Endothelial cell of umbilical vein (primary cell): ENCODE results near the gene RNF213. TPM values are rescaled to one million over a fixed set of nuclear protein-coding genes. Genes with fewer than 3 reads are reported as not detected.

Experiments used
- BruUV-seq: library from RNA; stranded (reverse); fragments of 400-500 nt; replicated peaks from 2 replicates; lab custom pipeline; 2021; lab: Mats Ljungman, UMichigan
- CTCF ChIA-PET: fragments of 300-600, 350-600 bp; sonication (Branson Sonifier 250); formaldehyde crosslinking; loops from one replicate; lab custom pipeline; 2021; ENCODE audit warnings: antibody characterized with exemption, inconsistent platforms; lab: Charles Lee
- POLR2A ChIA-PET: fragments of 300-600, 350-600 bp; sonication (Branson Sonifier 250); formaldehyde crosslinking; loops from one replicate; lab custom pipeline; 2021; ENCODE audit warnings: antibody characterized with exemption, inconsistent platforms; lab: Charles Lee
- DNase-seq: peaks from one replicate; pipeline ENCODE4 v3.0.0-alpha.2; 2011; ENCODE audit warnings: low read depth, low spot score
- FAIRE-seq: peaks from 2 replicates; lab custom pipeline; 2011; peaks lifted over from hg19 to GRCh38; lab: Jason Lieb, UNC
- H2AFZ ChIP-seq: 2 replicates; pipeline ENCODE4 v1.6.0; 2012; ENCODE audit warnings: low read depth, low read length, control low read depth, inconsistent platforms
- H3K27ac ChIP-seq: 2 replicates; pipeline ENCODE4 v1.5.1; 2011; ENCODE audit warnings: low read depth, mild to moderate bottlenecking, control low read depth, low read length, moderate library complexity; ENCODE audit not compliant: insufficient read depth
- H3K27me3 ChIP-seq, 2 experiments: 2 replicates each; pipeline versions ENCODE4 v1.6.0 to v1.6.1; 2011; ENCODE audit warnings: low read length in 2 of 2, mixed read lengths in 1 of 2; ENCODE audit not compliant: control insufficient read depth in 2 of 2, insufficient read depth in 2 of 2
- H3K36me3 ChIP-seq, 2 experiments: 2 replicates in 1 of 2; 3 replicates in 1 of 2; pipeline ENCODE4 v1.5.1; 2011; ENCODE audit warnings: low read length in 2 of 2, mild to moderate bottlenecking in 1 of 2, moderate library complexity in 1 of 2; ENCODE audit not compliant: control insufficient read depth in 2 of 2, insufficient read depth in 2 of 2; ENCODE audit errors: extremely low read depth in 1 of 2
- H3K4me1 ChIP-seq: 3 replicates; pipeline ENCODE4 v1.5.1; 2011; ENCODE audit warnings: mild to moderate bottlenecking, low read length; ENCODE audit not compliant: control insufficient read depth, insufficient read depth; ENCODE audit errors: extremely low read depth
- H3K4me2 ChIP-seq: 2 replicates; pipeline ENCODE4 v1.6.1; 2011; ENCODE audit warnings: low read length, control low read depth, mixed read lengths; ENCODE audit not compliant: insufficient read depth
- H3K4me3 ChIP-seq, 3 experiments: fragments of 200-600 bp in 1 of 3; sonication (generic), shearing (Covaris generic) in 1 of 3; replicated peaks in 1 of 3; 2 replicates each; pipeline ENCODE4 v1.5.1; 2011 to 2016; ENCODE audit warnings: control low read depth in 3 of 3, low read length in 3 of 3, mild to moderate bottlenecking in 2 of 3, inconsistent platforms in 1 of 3, low read depth in 1 of 3, moderate library complexity in 1 of 3; ENCODE audit not compliant: insufficient read depth in 1 of 3
- H3K79me2 ChIP-seq: 2 replicates; pipeline ENCODE4 v1.6.0; 2012; ENCODE audit warnings: low read length, inconsistent platforms; ENCODE audit not compliant: control insufficient read depth, insufficient read depth
- H3K9ac ChIP-seq: replicated peaks from 2 replicates; pipeline ENCODE3; 2011; ENCODE audit warnings: low read length, control low read depth; ENCODE audit not compliant: insufficient read depth; ENCODE audit errors: extremely low read depth
- H3K9me1 ChIP-seq: replicated peaks from 3 replicates; pipeline ENCODE4 v1.6.0; 2011; ENCODE audit warnings: mild to moderate bottlenecking, low read length; ENCODE audit not compliant: control insufficient read depth, insufficient read depth; ENCODE audit errors: extremely low read depth
- H3K9me3 ChIP-seq: replicated peaks from 2 replicates; pipeline ENCODE4 v1.5.1; 2012; ENCODE audit warnings: low read length, inconsistent platforms; ENCODE audit not compliant: control insufficient read depth, insufficient read depth
- H4K20me1 ChIP-seq: replicated peaks from 2 replicates; pipeline ENCODE3; 2011; ENCODE audit warnings: mild to moderate bottlenecking, low read length; ENCODE audit not compliant: control insufficient read depth, insufficient read depth; ENCODE audit errors: extremely low read depth
- CTCF ChIP-seq, 2 donors: IDR thresholded peaks; 1 replicate in 1 of 2; 2 replicates in 1 of 2; pipeline ENCODE4 v1.5.1; 2011; ENCODE audit warnings: low read length in 2 of 2, mild to moderate bottlenecking in 2 of 2, moderate library complexity in 2 of 2, control low read depth in 1 of 2, inconsistent platforms in 1 of 2, low read depth in 1 of 2; ENCODE audit not compliant: insufficient read depth in 1 of 2; ENCODE audit errors: extremely low read depth in 1 of 2
- EZH2 ChIP-seq: IDR thresholded peaks from 2 replicates; pipeline ENCODE4 v1.6.1; 2012; ENCODE audit warnings: borderline replicate concordance, low read depth, mild to moderate bottlenecking, moderate library complexity, low read length, inconsistent platforms; ENCODE audit not compliant: severe bottlenecking
- FOS ChIP-seq: IDR thresholded peaks from 2 replicates; pipeline ENCODE4 v1.6.1; 2011; ENCODE audit warnings: mild to moderate bottlenecking, low read length, moderate library complexity, borderline replicate concordance; ENCODE audit not compliant: insufficient read depth
- GATA2 ChIP-seq: IDR thresholded peaks from 2 replicates; pipeline ENCODE4 v1.7.0; 2011; ENCODE audit warnings: low read depth, mild to moderate bottlenecking, moderate library complexity, mixed read lengths, low read length; ENCODE audit not compliant: insufficient read length, insufficient read depth
- JUN ChIP-seq: IDR thresholded peaks from 2 replicates; pipeline ENCODE4 v1.6.1; 2011; ENCODE audit warnings: borderline replicate concordance, low read depth; ENCODE audit not compliant: insufficient read length, insufficient read depth
- MAX ChIP-seq: IDR thresholded peaks from 2 replicates; pipeline ENCODE4 v1.6.1; 2011; ENCODE audit not compliant: insufficient read depth, insufficient read length
- MYC ChIP-seq: IDR thresholded peaks from one replicate; pipeline ENCODE4 v1.6.1; 2011; ENCODE audit warnings: mild to moderate bottlenecking, low read depth, low read length
- POLR2A ChIP-seq: IDR thresholded peaks from 2 replicates; pipeline ENCODE4 v1.6.1; 2012; ENCODE audit warnings: low read depth, mild to moderate bottlenecking, control low read depth, low read length
- POLR2AphosphoS5 ChIP-seq: IDR thresholded peaks from 2 replicates; pipeline ENCODE4 v1.6.1; 2012; ENCODE audit warnings: low read depth, mild to moderate bottlenecking, control low read depth, low read length, moderate library complexity; ENCODE audit not compliant: insufficient read depth
- dilution Hi-C: fragments of 300-500 bp; cut with MboI; formaldehyde crosslinking; loops from one replicate; pipeline ENCODE4 v1.15.0; 2019; ENCODE audit warnings: low sequenced_read_pairs; ENCODE audit not compliant: extremely low pct_ligation_motif_present
- intact Hi-C: fragments of 100-400 bp; cut with micrococcal nuclease; formaldehyde crosslinking; loops from one replicate; pipeline ENCODE4 v1.10.0; 2022
- polyA plus RNA-seq, 4 experiments: library from polyadenylated mRNA; depleted of rRNA in 3 of 4; stranded (reverse) in 3 of 4; unstranded in 1 of 4; fragments of >200 nt; gene quantifications; 2 replicates each; pipeline versions ENCODE4 v1.2.1 to v1.2.3, GENCODE V29; 2011 to 2012; ENCODE audit warnings: missing spikeins in 1 of 4
- total RNA-seq: library from RNA; stranded (reverse); gene quantifications from 2 replicates; pipeline ENCODE4 v1.2.3, GENCODE V29; 2021

The RNF213 gene
- total and polyA plus RNA-seq, 2 donors (not counting 3 experiments of a cell fraction or from before 2014, with no cell fraction given) = 36.5 to 116 TPM

- Histone ChIP-seq H3K27ac (peak overlapping the region; percentile 48), H3K4me3 (peak overlapping the region; percentile 45 to 77 (median 60)), H2AFZ (no peak overlapping the region), H3K4me2 (peak overlapping the region; percentile 52), H3K4me1 (peaks cover 33% of the 10 kb centered on the region), H3K9me3 (no peaks in the 10 kb centered on the region), H4K20me1 (no peaks in the 10 kb centered on the region), H3K9ac (peak overlapping the region; percentile 76), H3K9me1 (no peaks in the 10 kb centered on the region), H3K36me3 (peaks cover 2% of the 10 kb centered on the region in 2 experiments), H3K27me3 (no peaks in the 10 kb centered on the region), H3K79me2 (peaks cover 22% of the 10 kb centered on the region)
- intact Hi-C loops (loop anchor here (2.0 to 5.0 kb wide), 3 partner anchors 17 to 115 kb away; partner anchors contain the start of gene EIF4A3), dilution Hi-C loops (no loop called here)
- TF ChIP-seq GATA2 (no peak), POLR2AphosphoS5 (peak; percentile 2)
- no TSS peak for BruUV-seq
- POLR2A ChIA-PET = no interaction called here
- FAIRE-seq (no peak), DNase-seq (no peak)
- CTCF ChIA-PET = interaction anchor here (1.7 kb wide), 1 partner anchor 67 kb away, joined by 6 read pairs; no protein-coding TSS in a partner anchor
These were observed 1.2 kb downstream of the RNF213 start for GRCh38 chr17:80261895-80262279.

GRCh38 chr17:80262291-80262690 lies 1.6 kb downstream of the RNF213 start:
- TF ChIP-seq MAX (no peak), POLR2AphosphoS5 (no peak), GATA2 (no peak), POLR2A (no peak), EZH2 (no peak), FOS (no peak), CTCF (IDR thresholded peaks at IDR 0.05; ENCODE audit: extremely low read depth in 1 of 2, insufficient read depth in 1 of 2, low read depth in 1 of 2, low read length in 2 of 2) (no peak), MYC (no peak), JUN (no peak)
- peaks cover 2% of the 10 kb centered on the region in 2 experiments for H3K36me3 ChIP-seq
- no peaks in the 10 kb centered on the region for H3K9me1 ChIP-seq
- H3K4me1 ChIP-seq = peaks cover 33% of the 10 kb centered on the region
- no peak overlapping the region for H3K4me3 ChIP-seq
- POLR2A ChIA-PET = no interaction called here
- no peak overlapping the region for H2AFZ ChIP-seq
- no peaks in the 10 kb centered on the region for H3K27me3 ChIP-seq
- DNase-seq = no peak
- intact Hi-C loops (loop anchor here (2.0 to 5.0 kb wide), 3 partner anchors 17 to 115 kb away; partner anchors contain the start of gene EIF4A3), dilution Hi-C loops (no loop called here)
- H3K27ac ChIP-seq = peak overlapping the region; percentile 48
- FAIRE-seq = no peak
- CTCF ChIA-PET = no interaction called here
- BruUV-seq = no TSS peak
- H3K4me2 ChIP-seq = peak overlapping the region; percentile 52
- no peak overlapping the region for H3K9ac ChIP-seq
- no peaks in the 10 kb centered on the region for H3K9me3 ChIP-seq
- H3K79me2 ChIP-seq = peaks cover 22% of the 10 kb centered on the region
- no peaks in the 10 kb centered on the region for H4K20me1 ChIP-seq
